ENCODE measurements around the gene SLC6A18.

GRCh38 chr5:1204693-1205242 is 20.4 kb upstream of the SLC6A18 start:
- TF ChIP-seq CTCF (IDR thresholded peaks at IDR 0.05): no peak
- no peak for TF ChIP-seq POLR2A (IDR thresholded peaks at IDR 0.05)

All from esophagus squamous epithelium (tissue), 4 donors.